GM12874 (cell line): ENCODE data around the gene HERC4.

ENCODE experiments used
- TF ChIP-seq, protein P1 (sequence below): IDR thresholded peaks from 2 replicates; pipeline ENCODE4 v1.5.1; 2011; ENCODE audit warnings: low read depth, mild to moderate bottlenecking, control low read depth, low read length, moderate library complexity; ENCODE audit not compliant: insufficient read depth

The HERC4 gene, protein sequence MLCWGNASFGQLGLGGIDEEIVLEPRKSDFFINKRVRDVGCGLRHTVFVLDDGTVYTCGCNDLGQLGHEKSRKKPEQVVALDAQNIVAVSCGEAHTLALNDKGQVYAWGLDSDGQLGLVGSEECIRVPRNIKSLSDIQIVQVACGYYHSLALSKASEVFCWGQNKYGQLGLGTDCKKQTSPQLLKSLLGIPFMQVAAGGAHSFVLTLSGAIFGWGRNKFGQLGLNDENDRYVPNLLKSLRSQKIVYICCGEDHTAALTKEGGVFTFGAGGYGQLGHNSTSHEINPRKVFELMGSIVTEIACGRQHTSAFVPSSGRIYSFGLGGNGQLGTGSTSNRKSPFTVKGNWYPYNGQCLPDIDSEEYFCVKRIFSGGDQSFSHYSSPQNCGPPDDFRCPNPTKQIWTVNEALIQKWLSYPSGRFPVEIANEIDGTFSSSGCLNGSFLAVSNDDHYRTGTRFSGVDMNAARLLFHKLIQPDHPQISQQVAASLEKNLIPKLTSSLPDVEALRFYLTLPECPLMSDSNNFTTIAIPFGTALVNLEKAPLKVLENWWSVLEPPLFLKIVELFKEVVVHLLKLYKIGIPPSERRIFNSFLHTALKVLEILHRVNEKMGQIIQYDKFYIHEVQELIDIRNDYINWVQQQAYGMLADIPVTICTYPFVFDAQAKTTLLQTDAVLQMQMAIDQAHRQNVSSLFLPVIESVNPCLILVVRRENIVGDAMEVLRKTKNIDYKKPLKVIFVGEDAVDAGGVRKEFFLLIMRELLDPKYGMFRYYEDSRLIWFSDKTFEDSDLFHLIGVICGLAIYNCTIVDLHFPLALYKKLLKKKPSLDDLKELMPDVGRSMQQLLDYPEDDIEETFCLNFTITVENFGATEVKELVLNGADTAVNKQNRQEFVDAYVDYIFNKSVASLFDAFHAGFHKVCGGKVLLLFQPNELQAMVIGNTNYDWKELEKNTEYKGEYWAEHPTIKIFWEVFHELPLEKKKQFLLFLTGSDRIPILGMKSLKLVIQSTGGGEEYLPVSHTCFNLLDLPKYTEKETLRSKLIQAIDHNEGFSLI

GRCh38 chr10:68074775-68075549 lies at the start of gene HERC4:
Gene HERC4 (minus strand): TSS chr10:68075283. CDS start chr10:68073108, 2,175 bp downstream.
- TF ChIP-seq, protein P1, sequence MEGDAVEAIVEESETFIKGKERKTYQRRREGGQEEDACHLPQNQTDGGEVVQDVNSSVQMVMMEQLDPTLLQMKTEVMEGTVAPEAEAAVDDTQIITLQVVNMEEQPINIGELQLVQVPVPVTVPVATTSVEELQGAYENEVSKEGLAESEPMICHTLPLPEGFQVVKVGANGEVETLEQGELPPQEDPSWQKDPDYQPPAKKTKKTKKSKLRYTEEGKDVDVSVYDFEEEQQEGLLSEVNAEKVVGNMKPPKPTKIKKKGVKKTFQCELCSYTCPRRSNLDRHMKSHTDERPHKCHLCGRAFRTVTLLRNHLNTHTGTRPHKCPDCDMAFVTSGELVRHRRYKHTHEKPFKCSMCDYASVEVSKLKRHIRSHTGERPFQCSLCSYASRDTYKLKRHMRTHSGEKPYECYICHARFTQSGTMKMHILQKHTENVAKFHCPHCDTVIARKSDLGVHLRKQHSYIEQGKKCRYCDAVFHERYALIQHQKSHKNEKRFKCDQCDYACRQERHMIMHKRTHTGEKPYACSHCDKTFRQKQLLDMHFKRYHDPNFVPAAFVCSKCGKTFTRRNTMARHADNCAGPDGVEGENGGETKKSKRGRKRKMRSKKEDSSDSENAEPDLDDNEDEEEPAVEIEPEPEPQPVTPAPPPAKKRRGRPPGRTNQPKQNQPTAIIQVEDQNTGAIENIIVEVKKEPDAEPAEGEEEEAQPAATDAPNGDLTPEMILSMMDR: no peak

DNA sequence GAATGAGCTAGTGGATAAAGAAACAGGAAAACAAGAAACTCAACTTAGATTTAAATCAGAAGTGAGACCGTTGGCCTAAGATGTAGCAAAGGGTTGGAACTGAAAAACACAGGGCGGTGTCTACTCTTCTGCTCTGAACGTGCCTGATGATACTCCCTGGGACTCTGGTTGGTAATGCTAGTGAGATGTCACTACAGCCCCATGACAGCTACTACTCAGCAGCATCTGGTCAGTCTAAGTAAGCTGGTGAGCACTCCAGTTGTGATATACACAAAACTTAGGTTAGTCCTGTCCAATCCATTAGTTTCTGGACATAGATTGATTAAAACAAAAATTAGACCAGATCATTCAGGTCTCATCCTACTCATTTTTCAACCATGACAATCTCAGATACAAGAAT lies 49.6 kb upstream of the HERC4 start:
- TF ChIP-seq, protein P1: no peak

DNA sequence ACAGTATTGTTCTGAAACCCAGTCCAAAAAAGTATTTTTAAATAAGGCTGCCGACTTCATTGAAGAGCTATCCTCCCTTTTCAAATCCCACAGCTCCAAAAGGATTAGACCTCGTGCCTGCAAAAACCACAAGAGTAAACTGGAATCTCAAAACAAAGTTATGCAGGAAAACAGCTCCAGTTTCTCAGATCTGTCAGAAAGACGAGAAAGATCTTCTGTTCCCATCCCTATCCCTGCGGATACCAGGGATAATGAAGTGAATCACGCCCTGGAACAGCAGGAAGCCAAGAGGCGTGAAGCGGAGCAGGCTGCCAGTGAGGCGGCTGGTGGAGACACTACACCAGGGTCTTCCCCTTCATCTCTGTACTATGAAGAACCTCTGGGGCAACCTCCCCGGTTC lies 46.8 kb upstream of the HERC4 start:
- TF ChIP-seq, protein P1: no peak

DNA sequence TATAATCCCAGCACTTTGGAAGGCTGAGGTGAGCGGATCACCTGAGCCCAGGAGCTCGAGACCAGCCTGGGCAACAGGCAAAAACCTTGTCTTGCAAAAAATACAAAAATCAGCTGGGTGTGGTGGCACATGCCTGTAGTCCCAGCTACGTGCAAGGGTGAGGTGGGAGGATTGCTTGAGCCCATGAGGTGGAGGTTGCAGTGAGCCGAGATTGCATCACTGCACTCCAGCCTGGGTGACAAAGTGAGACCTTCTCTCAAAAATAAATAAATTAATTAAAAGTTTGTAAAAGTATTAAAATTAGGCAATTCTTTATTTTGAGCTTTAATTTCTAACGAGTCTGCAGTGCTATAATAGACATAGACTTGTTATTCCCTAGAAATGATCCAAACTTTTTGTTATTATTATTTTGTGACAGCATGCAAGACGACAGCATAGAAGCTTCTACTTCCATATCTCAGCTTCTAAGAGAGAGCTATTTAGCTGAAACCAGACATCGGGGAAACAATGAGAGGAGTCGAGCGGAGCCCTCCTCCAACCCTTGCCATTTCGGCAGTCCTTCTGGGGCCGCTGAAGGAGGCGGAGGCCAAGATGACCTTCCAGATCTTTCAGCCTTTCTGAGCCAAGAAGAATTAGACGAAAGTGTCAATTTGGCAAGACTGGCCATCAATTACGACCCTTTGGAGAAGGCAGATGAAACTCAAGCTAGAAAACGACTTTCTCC lies 46.1 kb upstream of the HERC4 start:
- TF ChIP-seq, protein P1: no peak

- TF ChIP-seq, protein P1: no peak
Observed at GRCh38 chr10:68118657-68119056, 43.6 kb upstream of the HERC4 start.

DNA sequence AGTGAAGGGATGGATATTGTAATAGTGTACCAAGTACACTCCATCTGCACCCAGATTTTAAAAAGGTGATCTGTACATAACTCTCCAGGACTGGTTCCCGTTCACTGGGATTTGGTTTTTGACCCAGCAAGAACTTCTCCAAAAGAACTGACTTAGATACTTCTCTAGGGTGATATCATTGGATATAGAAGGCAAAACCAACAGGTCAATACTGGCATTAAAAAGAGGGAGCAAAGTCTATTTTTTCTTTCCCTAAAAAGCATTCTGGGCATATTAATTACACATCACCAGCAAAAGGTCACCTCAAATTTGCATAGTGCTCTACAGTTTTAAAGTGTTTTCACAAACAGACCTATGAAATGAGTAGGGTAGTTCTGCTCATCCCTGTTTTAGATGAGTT lies 37.8 kb upstream of the HERC4 start:
- TF ChIP-seq, protein P1: no peak
